ENCODE data around the gene RIC3.

Gene RIC3

DNA sequence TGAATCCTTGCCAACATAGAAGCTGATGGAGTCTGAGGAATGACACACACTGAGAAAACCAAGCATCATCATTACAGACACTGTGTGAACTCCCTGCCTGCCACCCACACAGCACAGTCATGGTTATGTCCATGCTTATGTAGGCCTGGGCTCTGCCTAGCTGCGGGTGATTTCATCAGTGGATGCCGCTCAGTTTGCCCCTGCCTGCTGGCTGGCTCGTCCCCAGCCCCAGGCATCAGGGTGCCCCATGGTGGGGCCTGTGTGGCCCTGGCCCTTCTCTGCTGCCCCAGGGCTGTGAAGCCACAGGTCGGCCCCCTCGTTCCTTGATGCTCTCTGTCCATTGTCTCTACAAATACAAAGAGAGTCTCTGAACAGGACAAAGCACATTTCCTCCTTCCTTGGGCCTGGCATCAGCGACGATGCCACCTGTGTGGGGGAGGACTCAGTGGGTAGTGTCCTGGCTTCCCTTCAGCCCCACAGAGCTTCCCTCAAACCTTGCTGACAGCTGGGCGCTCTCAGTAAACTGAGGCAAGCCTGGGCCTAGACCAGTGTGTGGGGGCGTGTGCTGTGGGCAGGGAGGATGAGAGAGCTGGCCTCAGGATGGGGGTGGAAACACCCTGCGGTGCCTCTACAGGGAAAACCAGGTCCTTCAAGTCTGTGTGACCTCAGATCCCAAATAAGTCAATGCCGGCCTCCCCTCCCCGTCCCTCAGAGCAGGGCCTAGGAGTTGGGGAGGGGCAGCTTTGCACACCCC, 107.8 kb downstream of the RIC3 start:
- Histone ChIP-seq H3K27me3 (replicated peaks) (no peaks in the 10 kb centered on the region), H3K36me3 (replicated peaks) (no peaks in the 10 kb centered on the region), H3K4me3 (ENCODE audit: low read depth, low read length) (no peak overlapping the region), H3K27ac (no peak overlapping the region)
- DNase-seq: peak; percentile 72
- no peak for TF ChIP-seq CTCF (IDR thresholded peaks at IDR 0.05; ENCODE audit: low read depth, low read length, missing control alignments)
- in situ Hi-C loops (cut with HindIII; ENCODE audit: low pct_ligation_motif_present, low sequenced_read_pairs): no loop called here

- no peak overlapping the region for H3K4me3 ChIP-seq (ENCODE audit: low read depth, low read length)
- H3K36me3 ChIP-seq (replicated peaks): no peaks in the 10 kb centered on the region
- TF ChIP-seq CTCF (IDR thresholded peaks at IDR 0.05; ENCODE audit: low read depth, low read length, missing control alignments): no peak
- no peak overlapping the region for H3K27ac ChIP-seq
- DNase-seq: no peak
- no peaks in the 10 kb centered on the region for H3K27me3 ChIP-seq (replicated peaks)
- in situ Hi-C loops (cut with HindIII; ENCODE audit: low pct_ligation_motif_present, low sequenced_read_pairs): no loop called here
Measured at GRCh38 chr11:8060146-8060719, 108.6 kb downstream of the RIC3 start.

DNA sequence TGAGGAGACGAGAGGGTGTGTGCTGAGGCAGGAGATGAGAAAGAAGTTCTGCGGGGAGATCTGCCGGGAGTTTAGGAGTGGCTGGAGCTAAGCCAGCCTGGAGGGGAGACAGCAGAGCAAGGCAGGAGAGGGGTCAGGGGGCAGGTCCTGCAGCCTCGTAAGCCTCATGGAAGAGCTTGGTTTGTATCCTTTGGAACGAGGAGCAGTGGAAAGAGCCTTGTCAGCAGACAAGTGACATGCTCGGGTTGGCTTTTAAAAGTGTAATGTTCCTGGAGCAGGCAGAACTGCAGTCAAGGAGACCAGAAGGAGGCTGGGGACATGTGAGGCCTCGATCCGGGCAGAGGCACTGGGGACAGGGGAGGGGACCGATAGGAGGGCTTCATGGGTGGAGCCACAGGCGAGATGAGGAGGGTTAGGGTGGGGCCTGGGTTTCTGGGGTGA, 109.2 kb downstream of the RIC3 start:
- H3K27ac ChIP-seq: no peak overlapping the region
- no peak for DNase-seq
- in situ Hi-C loops (cut with HindIII; ENCODE audit: low pct_ligation_motif_present, low sequenced_read_pairs): no loop called here
- no peaks in the 10 kb centered on the region for H3K27me3 ChIP-seq (replicated peaks)
- no peaks in the 10 kb centered on the region for H3K36me3 ChIP-seq (replicated peaks)
- no peak overlapping the region for H3K4me3 ChIP-seq (ENCODE audit: low read depth, low read length)
- no peak for TF ChIP-seq CTCF (IDR thresholded peaks at IDR 0.05; ENCODE audit: low read depth, low read length, missing control alignments)

DNA sequence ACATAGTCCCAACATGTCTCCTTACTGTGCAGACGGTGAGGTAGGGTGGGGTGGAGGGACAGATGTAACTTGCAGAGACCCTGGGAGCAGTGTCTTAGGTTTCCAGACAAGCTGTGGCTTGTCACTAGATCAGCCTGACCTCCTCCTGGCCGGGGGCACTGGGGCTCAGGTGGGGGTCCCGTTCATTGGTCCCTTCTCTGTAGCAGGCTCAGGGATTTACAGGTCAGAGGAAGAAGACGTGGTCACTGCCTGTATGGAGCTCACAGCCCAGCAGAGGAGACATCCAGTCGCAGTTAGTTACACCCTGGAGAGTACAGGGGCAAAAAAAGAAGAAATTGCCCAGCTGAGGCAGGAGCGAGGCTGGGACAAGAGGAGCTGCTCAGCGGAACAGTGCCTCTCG, 109.8 kb downstream of the RIC3 start:
- no peak for TF ChIP-seq CTCF (IDR thresholded peaks at IDR 0.05; ENCODE audit: low read depth, low read length, missing control alignments)
- H3K27me3 ChIP-seq (replicated peaks): no peaks in the 10 kb centered on the region
- H3K4me3 ChIP-seq (ENCODE audit: low read depth, low read length): no peak overlapping the region
- no peaks in the 10 kb centered on the region for H3K36me3 ChIP-seq (replicated peaks)
- no peak overlapping the region for H3K27ac ChIP-seq
- no peak for DNase-seq
- in situ Hi-C loops (cut with HindIII; ENCODE audit: low pct_ligation_motif_present, low sequenced_read_pairs): no loop called here

- in situ Hi-C loops (cut with HindIII; ENCODE audit: low pct_ligation_motif_present, low sequenced_read_pairs): no loop called here
- no peak overlapping the region for H3K4me3 ChIP-seq (ENCODE audit: low read depth, low read length)
- H3K36me3 ChIP-seq (replicated peaks): no peaks in the 10 kb centered on the region
- DNase-seq: no peak
- no peak for TF ChIP-seq CTCF (IDR thresholded peaks at IDR 0.05; ENCODE audit: low read depth, low read length, missing control alignments)
- no peaks in the 10 kb centered on the region for H3K27me3 ChIP-seq (replicated peaks)
- no peak overlapping the region for H3K27ac ChIP-seq
Measured at GRCh38 chr11:8058216-8058615, 110.6 kb downstream of the RIC3 start.
